H1 (cell line): Measurements from ENCODE around the gene TXNRD2. TPM values are rescaled to one million over a fixed set of nuclear protein-coding genes. Genes with fewer than 3 reads are reported as not detected.

ENCODE experiments used
- CTCF ChIA-PET: fragments of 300-600 bp; sonication (Branson Sonifier 250); formaldehyde crosslinking; loops from one replicate; lab custom pipeline; 2021; ENCODE audit not compliant: partially characterized antibody; lab: Charles Lee
- POLR2A ChIA-PET: fragments of 300-600 bp; sonication (Branson Sonifier 250); formaldehyde crosslinking; loops from one replicate; lab custom pipeline; 2021; ENCODE audit warnings: inconsistent platforms; ENCODE audit not compliant: partially characterized antibody; lab: Charles Lee
- DNase-seq, 2 experiments: peaks; one replicate each; pipeline versions ENCODE4 v3.0.0 to v3.0.0-alpha.2; 2010 to 2022; ENCODE audit warnings: low spot score in 2 of 2, low read depth in 1 of 2, mixed read lengths in 1 of 2
- FAIRE-seq: peaks from 2 replicates; lab custom pipeline; 2011; peaks lifted over from hg19 to GRCh38; lab: Jason Lieb, UNC
- H2AFZ ChIP-seq: 2 replicates; pipeline ENCODE4 v1.8.1; 2012; ENCODE audit warnings: low read length, inconsistent platforms
- H2AK5ac ChIP-seq: 2 replicates; pipeline ENCODE4 v1.6.1; 2013; ENCODE audit warnings: low read depth, low read length
- H2BK120ac ChIP-seq: replicated peaks from 2 replicates; pipeline ENCODE3; 2013; ENCODE audit warnings: low read depth, low read length, inconsistent platforms
- H2BK12ac ChIP-seq: 2 replicates; pipeline ENCODE4 v1.6.1; 2013; ENCODE audit warnings: low read depth, low read length
- H2BK15ac ChIP-seq: 2 replicates; pipeline ENCODE4 v1.6.1; 2013; ENCODE audit warnings: low read length
- H2BK20ac ChIP-seq: 2 replicates; pipeline ENCODE4 v1.6.1; 2013; ENCODE audit warnings: low read length
- H2BK5ac ChIP-seq: 2 replicates; pipeline ENCODE4 v1.6.1; 2013; ENCODE audit warnings: low read depth, low read length
- H3K14ac ChIP-seq: 2 replicates; pipeline ENCODE4 v1.6.1; 2013; ENCODE audit warnings: inconsistent platforms; ENCODE audit not compliant: insufficient read length
- H3K18ac ChIP-seq: 2 replicates; pipeline ENCODE4 v1.6.1; 2013; ENCODE audit warnings: low read length; ENCODE audit errors: extremely low read depth
- H3K23ac ChIP-seq: 2 replicates; pipeline ENCODE4 v1.6.1; 2013; ENCODE audit warnings: inconsistent platforms; ENCODE audit not compliant: insufficient read length
- H3K23me2 ChIP-seq: 2 replicates; pipeline ENCODE4 v1.6.1; 2013; ENCODE audit warnings: low read depth, low read length
- H3K27ac ChIP-seq: 2 replicates; pipeline ENCODE4 v1.6.1; 2011; ENCODE audit warnings: low read depth, low read length, inconsistent platforms
- H3K27me3 ChIP-seq, 4 experiments: replicated peaks in 1 of 4; 1 replicate in 1 of 4; 2 replicates in 3 of 4; pipeline versions ENCODE4 v1.6.1 to v1.8.1; 2011 to 2013; ENCODE audit warnings: low read length in 3 of 4, mild to moderate bottlenecking in 3 of 4, inconsistent platforms in 2 of 4, mixed read lengths in 2 of 4, moderate library complexity in 1 of 4; ENCODE audit not compliant: control insufficient read depth in 3 of 4, insufficient read depth in 3 of 4; ENCODE audit errors: extremely low read depth in 1 of 4
- H3K36me3 ChIP-seq, 4 experiments: 2 replicates each; pipeline versions ENCODE4 v1.6.1 to v1.8.1; 2011 to 2013; ENCODE audit warnings: mild to moderate bottlenecking in 4 of 4, low read length in 3 of 4, moderate library complexity in 2 of 4, control low read depth in 1 of 4, inconsistent platforms in 1 of 4; ENCODE audit not compliant: insufficient read depth in 4 of 4, control insufficient read depth in 2 of 4
- H3K4ac ChIP-seq: replicated peaks from 2 replicates; pipeline ENCODE3; 2013; ENCODE audit warnings: low read length, low read depth, mixed read lengths, inconsistent platforms; ENCODE audit not compliant: insufficient read length
- H3K4me1 ChIP-seq, 4 experiments: replicated peaks in 1 of 4; 1 replicate in 1 of 4; 2 replicates in 3 of 4; pipeline versions ENCODE4 v1.6.1 to v1.8.1; 2011 to 2013; ENCODE audit warnings: low read length in 3 of 4, inconsistent platforms in 2 of 4, mixed read lengths in 1 of 4; ENCODE audit not compliant: insufficient read depth in 4 of 4, control insufficient read depth in 3 of 4
- H3K4me2 ChIP-seq, 2 experiments: 2 replicates each; pipeline versions ENCODE4 v1.6.1 to v1.8.1; 2011 to 2013; ENCODE audit warnings: low read depth in 2 of 2, low read length in 2 of 2, control low read depth in 1 of 2, inconsistent platforms in 1 of 2, mild to moderate bottlenecking in 1 of 2; ENCODE audit not compliant: insufficient read depth in 1 of 2
- H3K4me3 ChIP-seq, 4 experiments: fragments of 200-600, 300-600 bp in 1 of 4; sonication (generic), shearing (Covaris generic), sonication (Bioruptor Twin) in 1 of 4; 2 replicates each; pipeline versions ENCODE4 v1.5.1 to v1.8.1; 2011 to 2016; ENCODE audit warnings: low read length in 4 of 4, low read depth in 3 of 4, control low read depth in 2 of 4, inconsistent platforms in 2 of 4, mild to moderate bottlenecking in 2 of 4, mixed read lengths in 1 of 4, moderate library complexity in 1 of 4; ENCODE audit not compliant: insufficient read depth in 2 of 4; ENCODE audit errors: extremely low read depth in 1 of 4
- H3K56ac ChIP-seq: replicated peaks from 2 replicates; pipeline ENCODE3; 2013; ENCODE audit warnings: low read depth, mild to moderate bottlenecking, mixed read lengths, low read length, inconsistent platforms; ENCODE audit not compliant: insufficient read length
- H3K79me1 ChIP-seq: 2 replicates; pipeline ENCODE4 v1.6.1; 2013; ENCODE audit warnings: low read depth, low read length, control low read depth
- H3K79me2 ChIP-seq, 2 experiments: 2 replicates each; pipeline versions ENCODE4 v1.6.1 to v1.8.1; 2012 to 2013; ENCODE audit warnings: low read length in 2 of 2, mild to moderate bottlenecking in 2 of 2, inconsistent platforms in 1 of 2; ENCODE audit not compliant: insufficient read depth in 2 of 2, control insufficient read depth in 1 of 2
- H3K9ac ChIP-seq, 4 experiments: replicated peaks in 1 of 4; 1 replicate in 1 of 4; 2 replicates in 3 of 4; pipeline versions ENCODE4 v1.6.1 to v1.8.1; 2011 to 2013; ENCODE audit warnings: low read depth in 3 of 4, low read length in 3 of 4, control low read depth in 2 of 4, mild to moderate bottlenecking in 2 of 4, moderate library complexity in 2 of 4, inconsistent platforms in 1 of 4; ENCODE audit errors: extremely low read depth in 1 of 4
- H3K9me3 ChIP-seq, 2 experiments: 2 replicates each; pipeline versions ENCODE4 v1.6.1 to v1.8.1; 2012 to 2013; ENCODE audit warnings: mild to moderate bottlenecking in 2 of 2, moderate library complexity in 2 of 2, control low read depth in 1 of 2, inconsistent platforms in 1 of 2, low read depth in 1 of 2, low read length in 1 of 2, mixed read lengths in 1 of 2; ENCODE audit not compliant: insufficient read depth in 2 of 2
- H4K20me1 ChIP-seq, 2 experiments: replicated peaks in 1 of 2; 2 replicates each; pipeline versions ENCODE3 to v1.8.1; 2011 to 2013; ENCODE audit warnings: inconsistent platforms in 2 of 2, low read length in 2 of 2, mild to moderate bottlenecking in 1 of 2; ENCODE audit not compliant: insufficient read depth in 2 of 2, control insufficient read depth in 1 of 2
- H4K5ac ChIP-seq: 2 replicates; pipeline ENCODE4 v1.6.1; 2013; ENCODE audit warnings: low read length, low read depth, mixed read lengths, inconsistent platforms; ENCODE audit not compliant: insufficient read length
- H4K8ac ChIP-seq: 2 replicates; pipeline ENCODE4 v1.8.0; 2013; ENCODE audit warnings: mild to moderate bottlenecking, moderate library complexity, low read length, inconsistent platforms; ENCODE audit not compliant: insufficient read depth; ENCODE audit errors: extremely low read depth
- H4K91ac ChIP-seq: replicated peaks from 2 replicates; pipeline ENCODE3; 2013; ENCODE audit warnings: low read length, mixed read lengths, inconsistent platforms; ENCODE audit not compliant: insufficient read length
- CBX5 ChIP-seq: fragments of 300-800, 300-1000 bp; sonication (generic); IDR thresholded peaks from 2 replicates; pipeline ENCODE4 v1.7.1; 2016; ENCODE audit warnings: antibody characterized with exemption, low read length, low read depth
- WGBS, 2 experiments: shearing (Covaris generic) in 1 of 2; methylation state at CpG; one replicate each; pipeline versions ENCODE4 v1.1.6 to v1.1.7; 2013 to 2015; ENCODE audit warnings: low lambda C conversion rate in 2 of 2, mixed read lengths in 2 of 2, inconsistent platforms in 1 of 2, low coverage in 1 of 2, missing lambda C conversion rate in 1 of 2; ENCODE audit not compliant: insufficient replicate concordance in 2 of 2, insufficient coverage in 1 of 2, insufficient read length in 1 of 2; ENCODE audit errors: extremely low coverage in 1 of 2, missing lambda C conversion rate in 1 of 2; 5-methylcytosine and 5-hydroxymethylcytosine counted together
- polyA plus RNA-seq, 7 experiments: library from polyadenylated mRNA; depleted of rRNA in 3 of 7; stranded (reverse) in 5 of 7; unstranded in 2 of 7; fragments of >200 nt in 5 of 7; fragments of 200-250 nt in 2 of 7; gene quantifications; 1 replicate in 5 of 7; 2 replicates in 1 of 7; 4 replicates in 1 of 7; pipeline versions ENCODE4 v1.2.1 to v1.2.3, GENCODE V29; 2011 to 2013; ENCODE audit warnings: missing spikeins in 2 of 7, mixed read lengths in 2 of 7
- total RNA-seq: library from RNA; stranded (reverse); fragmentation: NEBNext Ultra II Directional; extraction: Animal tissue kit (Norgen Biotek cat#: 25700); gene quantifications from 2 replicates; pipeline ENCODE4 v1.2.1, GENCODE V29; 2021

Gene TXNRD2
- total and polyA plus RNA-seq, 2 of the 8 experiments (the other 6 are each of a cell fraction or from before 2014, with no cell fraction given) = 14.8 to 21.9 TPM

GRCh38 chr22:19874307-19875060, 67.1 kb downstream of the TXNRD2 start:
- Histone ChIP-seq H3K14ac (no peak overlapping the region), H3K79me2 (no peaks in the 10 kb centered on the region), H4K8ac (no peak overlapping the region), H3K36me3 (0 out of 8 replicates have a peak, but pooled peaks cover 0 to 2% (median 0%) of the 10 kb centered on the region in 4 experiments), H4K20me1 (no peaks in the 10 kb centered on the region), H3K23ac (no peak overlapping the region), H3K9me3 (no peaks in the 10 kb centered on the region), H2BK20ac (no peak overlapping the region), H4K5ac (no peak overlapping the region), H2BK12ac (0 out of 2 replicates have a peak overlapping the region, but pooled peaks have one; percentile 60), H2BK120ac (no peak overlapping the region), H3K4me2 (no peak overlapping the region), H3K9ac (no peak overlapping the region), H3K27ac (no peak overlapping the region), H3K4ac (no peak overlapping the region), H2BK5ac (peak overlapping the region; percentile 52), H3K56ac (no peak overlapping the region), H2BK15ac (no peak overlapping the region), H3K4me1 (peaks cover 0 to 2% (median 0%) of the 10 kb centered on the region in 4 experiments; a peak in 1 of 7 replicates), H3K27me3 (no peaks in the 10 kb centered on the region), H4K91ac (peak overlapping the region; percentile 48), H2AFZ (no peak overlapping the region), H3K4me3 (no peak overlapping the region), H3K23me2 (no peaks in the 10 kb centered on the region), H3K79me1 (no peaks in the 10 kb centered on the region; the same call in 1 of the 2 replicates), H2AK5ac (no peak overlapping the region), H3K18ac (no peak overlapping the region)
- WGBS, 2 experiments = 90% methylated on average over 26 of the region's 27 CpGs; no CpG with 5 or more reads in 1 of the 2 experiments
- TF ChIP-seq CBX5 = no peak
- POLR2A ChIA-PET = interaction anchor here (0.7 to 1.0 kb wide), 2 partner anchors 18 to 26 kb away, joined by 3 read pairs; no protein-coding TSS in a partner anchor
- DNase-seq (peak in 1 of 2 experiments; percentile 51), FAIRE-seq (no peak)
- CTCF ChIA-PET = interaction anchor here (1.5 to 2.6 kb wide), 2 partner anchors 10 to 15 kb away, joined by 7 read pairs; no protein-coding TSS in a partner anchor
